ENCODE measurements around the gene UBA3. TPM values are rescaled to one million over a fixed set of nuclear protein-coding genes. Genes with fewer than 3 reads are reported as not detected.

Gene UBA3
- total RNA-seq, 4 donors from 2014 or later: 22.6 to 80.7 (median 50.8) TPM

GRCh38 chr3:69020424-69020823 is 59.7 kb downstream of the UBA3 start:
- H3K36me3 ChIP-seq: peaks cover 0 to 60% (median 0%) of the 10 kb centered on the region in 3 donors
- DNase-seq (ENCODE audit: low spot score in 2 of 2): no peak
- no peak overlapping the region for H3K4me3 ChIP-seq
- H3K4me1 ChIP-seq: no peaks in the 10 kb centered on the region
- no peaks in the 10 kb centered on the region for H3K27me3 ChIP-seq
- no peak overlapping the region for H3K27ac ChIP-seq
- no peaks in the 10 kb centered on the region for H3K9me3 ChIP-seq
- 45 to 59% methylated on average over 2 of the region's 2 CpGs for WGBS, 2 donors
- TF ChIP-seq EP300 (IDR thresholded peaks at IDR 0.05) (no peak), POLR2A (IDR thresholded peaks at IDR 0.05) (no peak)
- TF ChIP-seq, protein P1, sequence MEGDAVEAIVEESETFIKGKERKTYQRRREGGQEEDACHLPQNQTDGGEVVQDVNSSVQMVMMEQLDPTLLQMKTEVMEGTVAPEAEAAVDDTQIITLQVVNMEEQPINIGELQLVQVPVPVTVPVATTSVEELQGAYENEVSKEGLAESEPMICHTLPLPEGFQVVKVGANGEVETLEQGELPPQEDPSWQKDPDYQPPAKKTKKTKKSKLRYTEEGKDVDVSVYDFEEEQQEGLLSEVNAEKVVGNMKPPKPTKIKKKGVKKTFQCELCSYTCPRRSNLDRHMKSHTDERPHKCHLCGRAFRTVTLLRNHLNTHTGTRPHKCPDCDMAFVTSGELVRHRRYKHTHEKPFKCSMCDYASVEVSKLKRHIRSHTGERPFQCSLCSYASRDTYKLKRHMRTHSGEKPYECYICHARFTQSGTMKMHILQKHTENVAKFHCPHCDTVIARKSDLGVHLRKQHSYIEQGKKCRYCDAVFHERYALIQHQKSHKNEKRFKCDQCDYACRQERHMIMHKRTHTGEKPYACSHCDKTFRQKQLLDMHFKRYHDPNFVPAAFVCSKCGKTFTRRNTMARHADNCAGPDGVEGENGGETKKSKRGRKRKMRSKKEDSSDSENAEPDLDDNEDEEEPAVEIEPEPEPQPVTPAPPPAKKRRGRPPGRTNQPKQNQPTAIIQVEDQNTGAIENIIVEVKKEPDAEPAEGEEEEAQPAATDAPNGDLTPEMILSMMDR (IDR thresholded peaks at IDR 0.05): peak in 1 of 5 experiments; percentile 27

DNA sequence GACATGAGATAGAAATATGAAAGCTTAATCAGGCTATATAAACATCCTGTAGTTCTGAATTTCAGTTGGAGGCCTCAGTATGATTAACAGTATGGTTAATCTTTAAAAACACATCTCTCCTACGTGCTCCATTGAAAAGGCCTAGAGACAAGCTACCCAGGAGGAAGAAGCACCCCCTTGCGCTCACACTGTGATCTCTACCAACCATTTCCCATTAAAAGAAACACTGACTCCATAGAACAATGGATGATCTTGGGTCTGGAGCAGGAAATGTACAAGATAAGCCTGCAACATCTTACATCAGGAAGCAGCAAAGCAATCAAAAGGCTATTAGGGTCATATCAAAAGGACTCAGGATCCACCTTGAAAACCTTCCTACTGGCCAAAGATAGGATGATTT is 63.3 kb downstream of the UBA3 start:
- no peaks in the 10 kb centered on the region for H3K9me3 ChIP-seq
- 92 to 100% methylated on average over 2 of the region's 2 CpGs for WGBS, 2 donors
- H3K36me3 ChIP-seq: peaks cover 0 to 29% (median 0%) of the 10 kb centered on the region in 3 donors
- DNase-seq (ENCODE audit: low spot score in 2 of 2): no peak
- TF ChIP-seq, protein P1 (IDR thresholded peaks at IDR 0.05): no peak
- no peak for TF ChIP-seq POLR2A (IDR thresholded peaks at IDR 0.05)
- TF ChIP-seq EP300 (IDR thresholded peaks at IDR 0.05): no peak
- no peak overlapping the region for H3K27ac ChIP-seq
- peaks cover 0 to 18% (median 4%) of the 10 kb centered on the region in 4 donors for H3K4me1 ChIP-seq
- no peak overlapping the region for H3K4me3 ChIP-seq
- H3K27me3 ChIP-seq: no peaks in the 10 kb centered on the region

GRCh38 chr3:69016102-69016501 is 64.1 kb downstream of the UBA3 start:
- peaks cover 0 to 21% (median 0%) of the 10 kb centered on the region in 3 donors for H3K36me3 ChIP-seq
- no peak overlapping the region for H3K27ac ChIP-seq
- WGBS, 2 donors: 94% methylated on average over 4 of the region's 4 CpGs
- DNase-seq (ENCODE audit: low spot score in 2 of 2): no peak
- H3K4me3 ChIP-seq: no peak overlapping the region
- H3K9me3 ChIP-seq: no peaks in the 10 kb centered on the region
- H3K27me3 ChIP-seq: no peaks in the 10 kb centered on the region
- no peak for TF ChIP-seq POLR2A (IDR thresholded peaks at IDR 0.05)
- TF ChIP-seq, protein P1 (IDR thresholded peaks at IDR 0.05): no peak
- no peak for TF ChIP-seq EP300 (IDR thresholded peaks at IDR 0.05)
- H3K4me1 ChIP-seq: peaks cover 0 to 25% (median 4%) of the 10 kb centered on the region in 4 donors

GRCh38 chr3:69014022-69014580 is 66.1 kb downstream of the UBA3 start:
- Histone ChIP-seq H3K4me1 (peaks cover 0 to 36% (median 4%) of the 10 kb centered on the region in 4 donors), H3K4me3 (peak overlapping the region; percentile 58 to 94 (median 78)), H3K27me3 (no peaks in the 10 kb centered on the region), H3K36me3 (peaks cover 0 to 14% (median 0%) of the 10 kb centered on the region in 3 donors), H3K9me3 (no peaks in the 10 kb centered on the region), H3K27ac (peak overlapping the region; percentile 89 to 98 (median 90))
- no peak for DNase-seq (ENCODE audit: low spot score in 2 of 2)
- WGBS, 2 donors: 17 to 18% methylated on average over 11 of the region's 11 CpGs
- no peak for TF ChIP-seq POLR2A (IDR thresholded peaks at IDR 0.05)
- TF ChIP-seq EP300 (IDR thresholded peaks at IDR 0.05): no peak
- TF ChIP-seq, protein P1 (IDR thresholded peaks at IDR 0.05): no peak

DNA sequence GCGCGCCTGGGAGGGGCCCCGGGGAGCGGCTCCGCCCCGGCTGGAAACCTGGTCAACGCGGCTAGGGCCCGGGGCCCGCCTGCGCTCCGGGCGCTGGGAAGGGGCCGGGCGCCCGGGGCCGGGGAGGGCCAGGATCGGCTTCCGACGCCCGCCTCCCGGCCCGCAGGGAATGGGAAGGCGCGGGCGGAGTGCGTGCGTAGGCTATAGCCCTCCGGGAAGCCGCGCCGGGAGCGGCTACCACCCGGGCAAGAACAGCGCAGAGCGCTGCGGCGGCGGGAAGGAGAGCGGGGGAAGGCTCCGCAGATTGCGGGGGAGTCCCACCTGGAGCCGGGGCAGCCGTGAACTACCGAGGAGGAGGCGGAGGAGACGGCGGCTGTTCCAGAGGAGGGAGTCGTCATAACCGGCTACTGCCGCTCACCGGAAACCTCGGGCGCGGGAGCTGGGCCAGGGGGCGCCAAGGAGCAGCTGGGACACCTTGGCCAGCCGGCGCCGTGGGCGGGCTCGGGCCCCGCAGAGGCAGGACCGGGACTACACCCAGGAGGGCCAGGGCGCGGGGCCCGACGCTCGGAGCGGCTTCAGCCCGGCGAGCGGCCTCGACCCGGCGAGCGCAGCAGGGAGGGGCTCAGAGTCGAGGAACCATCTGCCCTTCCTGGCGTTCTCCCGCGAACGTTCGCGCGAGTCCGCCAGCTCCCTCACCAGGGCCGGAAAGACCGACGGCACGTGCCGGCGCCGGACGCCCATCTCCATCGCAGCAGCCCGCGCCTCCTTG is 66.7 kb downstream of the UBA3 start, which contains the start of gene EOGT:
Gene EOGT, minus strand, starts transcription at position 432 of the 769 bp plus-strand sequence. CDS start 3,838 bp downstream, outside the sequence.
- Histone ChIP-seq H3K36me3 (peaks cover 0 to 16% (median 0%) of the 10 kb centered on the region in 3 donors), H3K27ac (peak within 1 kb of the TSS; percentile 89 to 98 (median 90)), H3K9me3 (no peaks in the 10 kb centered on the region), H3K4me1 (peaks cover 0 to 40% (median 4%) of the 10 kb centered on the region in 4 donors), H3K4me3 (peak within 1 kb of the TSS; percentile 58 to 94 (median 78)), H3K27me3 (no peaks in the 10 kb centered on the region)
- peak; percentile 79 to 82 for DNase-seq (ENCODE audit: low spot score in 2 of 2)
- TF ChIP-seq POLR2A (IDR thresholded peaks at IDR 0.05): peak in 1 of 2 donors; percentile 44
- peak in 1 of 2 donors; percentile 67 for TF ChIP-seq EP300 (IDR thresholded peaks at IDR 0.05)
- TF ChIP-seq, protein P1 (IDR thresholded peaks at IDR 0.05): peak; percentile 58 to 81 (median 65)
- WGBS, 2 donors: 1% methylated on average over 69 to 74 of the region's 96 CpGs
